HL-60 (cell line): Measurements from ENCODE around the gene BAHCC1.
A peak's percentile ranks its signal among the peaks of the same experiment; 100 is the strongest.

Experiments
- CTCF ChIP-seq: IDR thresholded peaks from one replicate; pipeline ENCODE4 v1.5.1; 2011; ENCODE audit warnings: low read length, control low read depth, inconsistent platforms; ENCODE audit not compliant: insufficient read depth
- GABPA ChIP-seq: IDR thresholded peaks from 2 replicates; pipeline ENCODE4 v1.6.1; 2012; ENCODE audit warnings: low read depth
- POLR2AphosphoS5 ChIP-seq: IDR thresholded peaks from 2 replicates; pipeline ENCODE4 v1.6.1; 2012; ENCODE audit warnings: low read depth
- REST ChIP-seq: IDR thresholded peaks from 2 replicates; pipeline ENCODE4 v1.6.1; 2012; ENCODE audit warnings: low read depth; ENCODE audit not compliant: insufficient replicate concordance

- TF ChIP-seq CTCF (no peak), POLR2AphosphoS5 (peak; percentile 61), REST (no peak), GABPA (no peak)
Observed at GRCh38 chr17:81403671-81404534, 8.6 kb downstream of the BAHCC1 start.
